HG03521 (cell line): ENCODE results near the gene IRAK2.

ENCODE experiments used
- ATAC-seq: cut with Tn5 transposase; IDR thresholded peaks from one replicate; pipeline ENCODE4 v1.9.1; 2021; ENCODE audit warnings: mild to moderate bottlenecking, moderate library complexity; ENCODE audit not compliant: unreplicated experiment

IRAK2 gene

DNA sequence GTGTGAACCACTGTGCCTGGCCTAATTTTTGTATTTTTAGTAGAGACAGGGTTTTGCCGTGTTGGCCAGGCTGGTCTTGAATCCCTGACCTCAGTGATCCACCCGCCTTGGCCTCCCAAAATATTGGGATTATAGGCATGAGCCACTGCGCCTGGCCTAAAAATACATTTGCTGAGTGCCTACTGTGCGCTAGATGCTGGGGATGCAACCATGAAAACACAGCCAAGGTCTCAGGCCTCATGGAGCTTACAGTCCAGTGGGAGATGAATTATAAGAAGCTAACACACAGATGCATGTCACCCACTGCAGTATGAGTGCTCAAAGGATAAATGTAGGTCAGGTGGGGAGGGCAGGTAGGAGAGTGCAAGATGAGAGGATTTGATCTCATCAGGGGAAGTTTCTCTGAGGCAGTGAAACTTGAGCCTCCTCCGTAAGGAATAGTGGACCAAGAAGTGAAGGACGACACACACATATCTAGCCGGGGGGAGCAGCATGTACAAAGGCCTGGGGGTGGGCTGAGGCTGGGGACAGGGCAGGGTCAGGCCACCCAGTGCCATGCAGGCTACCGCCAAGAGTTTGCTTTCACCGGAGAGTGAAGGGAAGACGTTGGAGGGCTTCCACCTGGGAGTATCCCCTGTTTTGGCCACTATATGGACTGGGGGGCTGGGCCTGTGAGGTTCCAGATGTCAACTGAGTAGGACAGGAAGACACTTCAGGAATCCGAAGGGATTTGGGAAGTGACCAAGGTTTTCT, 24.3 kb downstream of the IRAK2 start:
- ATAC-seq, result no peak

DNA sequence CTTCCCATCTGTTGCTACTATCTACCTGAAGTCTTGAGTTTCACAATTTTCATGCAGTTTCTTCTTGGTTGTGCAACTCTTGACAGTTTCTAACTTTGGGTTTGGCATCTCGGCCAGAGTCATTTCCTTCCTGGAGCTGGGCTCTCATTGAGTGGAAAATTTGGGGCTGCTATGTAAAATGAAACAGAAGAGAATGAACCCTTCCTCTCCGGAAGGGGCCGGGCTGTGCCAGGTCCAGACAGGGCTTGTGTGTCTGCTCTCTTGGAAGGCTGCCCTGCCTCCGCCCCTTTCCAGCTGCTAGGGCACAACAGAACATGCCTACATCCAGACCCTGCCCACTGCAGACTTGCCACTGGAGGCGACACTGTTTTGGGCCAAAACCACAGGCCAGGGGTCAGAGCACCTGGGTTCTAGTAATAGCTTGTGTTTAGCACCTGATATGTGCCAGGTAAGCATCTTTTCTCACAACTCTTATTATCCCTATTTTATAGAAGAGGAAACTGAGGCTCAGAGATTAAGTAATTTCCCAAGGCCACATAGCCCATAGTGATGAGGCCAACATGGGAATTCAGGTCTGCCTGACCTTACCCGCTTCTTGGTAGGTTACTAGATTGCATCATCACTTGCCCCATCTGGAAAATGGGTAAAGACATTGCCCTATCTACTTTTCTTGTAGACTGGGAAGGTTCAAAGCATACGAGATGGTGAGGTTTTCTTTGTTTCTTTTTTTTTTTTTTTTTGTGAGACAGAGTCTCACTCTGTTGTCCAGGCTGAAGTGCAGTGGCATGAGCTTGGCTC, 25.0 kb downstream of the IRAK2 start:
- no peak for ATAC-seq

DNA sequence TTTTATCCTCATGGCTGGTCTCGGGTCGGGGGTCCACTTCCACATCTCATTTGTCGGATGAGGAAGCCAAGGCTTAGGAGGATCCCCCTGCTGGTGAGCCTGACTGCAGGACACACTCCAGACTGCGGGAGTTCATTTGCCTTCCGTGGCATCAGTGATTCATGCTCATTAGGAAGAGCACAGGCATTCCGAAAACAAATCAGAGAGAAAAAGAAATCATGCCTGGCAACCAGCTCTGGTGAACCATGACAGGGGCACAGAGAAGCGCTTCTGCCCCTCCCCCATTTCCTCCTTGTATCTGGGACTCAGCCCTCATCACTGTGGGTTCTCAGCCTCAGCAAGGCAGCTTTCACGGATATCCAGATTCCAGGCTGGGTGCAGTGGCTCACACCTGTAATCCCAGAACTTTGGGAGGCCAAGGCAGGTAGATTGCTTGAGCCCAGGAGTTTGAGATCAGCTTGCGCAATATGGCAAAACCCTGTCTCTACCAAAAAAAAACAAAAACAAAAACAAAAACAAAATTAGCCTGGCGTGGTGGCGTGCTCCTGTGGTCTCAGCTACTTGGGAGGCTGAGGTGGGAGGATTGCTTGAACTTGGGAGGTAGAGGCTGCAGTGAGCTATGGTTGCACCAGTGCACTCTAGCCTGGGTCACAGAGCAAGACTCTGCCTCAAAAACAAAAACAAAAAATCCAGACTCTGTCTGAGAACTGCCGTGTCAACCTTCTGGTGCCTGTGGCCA, 28.4 kb downstream of the IRAK2 start:
- no peak for ATAC-seq

DNA sequence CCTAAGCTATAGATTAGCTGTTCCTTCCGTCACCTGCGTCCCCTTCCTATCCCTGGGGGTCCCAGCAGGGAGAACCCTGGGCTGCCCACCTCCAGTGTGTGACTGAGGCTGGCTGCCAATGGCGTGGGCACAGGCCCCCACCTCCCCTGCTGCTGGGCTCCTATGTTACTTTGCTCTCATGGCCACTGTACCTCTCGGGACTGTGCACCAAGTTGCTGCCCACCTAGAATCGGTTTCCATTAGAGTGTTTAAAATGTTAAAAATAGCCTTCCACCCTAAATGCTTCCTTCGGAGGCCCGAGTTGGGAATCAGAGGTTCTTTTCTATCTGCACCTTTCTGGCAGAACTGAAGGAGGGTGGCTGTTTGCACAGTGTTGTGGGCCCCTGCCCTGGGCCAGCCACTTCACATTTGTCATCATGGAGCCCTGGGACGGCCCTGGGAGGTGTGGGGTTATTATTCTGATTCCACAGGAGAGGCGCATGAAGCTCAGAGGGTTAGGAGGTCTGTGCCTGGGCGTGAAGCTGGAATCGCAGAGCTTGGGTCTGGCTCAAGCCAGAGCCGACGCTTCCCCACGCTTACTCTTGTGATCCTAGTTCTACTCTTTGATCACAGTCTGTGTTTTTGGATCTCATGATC, 29.1 kb downstream of the IRAK2 start:
- no peak for ATAC-seq

DNA sequence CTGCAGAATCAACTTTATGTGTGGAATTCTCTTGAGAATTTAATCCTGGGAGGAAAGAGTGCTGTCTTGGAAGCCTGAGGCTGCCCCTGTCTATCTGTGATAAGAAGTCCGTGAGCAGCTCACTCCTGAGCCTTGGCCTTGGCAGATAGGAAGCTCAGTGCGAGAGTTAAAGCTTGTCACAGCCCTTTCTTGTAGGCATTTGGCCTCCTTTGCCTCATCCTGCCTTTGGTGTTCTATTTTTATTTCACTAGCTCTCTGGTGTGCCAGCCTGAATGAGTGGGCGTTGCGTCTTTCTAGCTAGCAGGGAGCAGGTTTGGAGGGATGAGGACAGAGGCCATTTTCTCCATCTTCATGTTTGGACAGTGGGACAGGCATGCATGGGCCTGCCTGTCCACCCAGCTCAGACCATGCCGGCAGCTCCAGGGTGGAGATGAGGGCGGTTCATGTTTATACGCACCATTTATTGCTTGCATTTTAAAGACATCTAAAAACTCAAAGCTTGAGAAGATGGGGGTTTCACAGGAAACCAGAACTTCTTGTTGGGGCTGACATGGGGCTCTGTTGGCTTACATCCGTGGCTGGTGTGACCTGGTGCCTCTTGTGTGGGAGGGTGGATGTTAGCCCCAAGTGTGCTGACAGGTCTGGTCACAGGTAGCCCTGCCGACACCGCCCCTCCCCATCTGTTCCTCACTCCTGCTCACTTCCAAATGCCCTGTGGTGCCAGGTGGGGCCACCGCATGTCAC, 29.8 kb downstream of the IRAK2 start:
- ATAC-seq, result no peak

DNA sequence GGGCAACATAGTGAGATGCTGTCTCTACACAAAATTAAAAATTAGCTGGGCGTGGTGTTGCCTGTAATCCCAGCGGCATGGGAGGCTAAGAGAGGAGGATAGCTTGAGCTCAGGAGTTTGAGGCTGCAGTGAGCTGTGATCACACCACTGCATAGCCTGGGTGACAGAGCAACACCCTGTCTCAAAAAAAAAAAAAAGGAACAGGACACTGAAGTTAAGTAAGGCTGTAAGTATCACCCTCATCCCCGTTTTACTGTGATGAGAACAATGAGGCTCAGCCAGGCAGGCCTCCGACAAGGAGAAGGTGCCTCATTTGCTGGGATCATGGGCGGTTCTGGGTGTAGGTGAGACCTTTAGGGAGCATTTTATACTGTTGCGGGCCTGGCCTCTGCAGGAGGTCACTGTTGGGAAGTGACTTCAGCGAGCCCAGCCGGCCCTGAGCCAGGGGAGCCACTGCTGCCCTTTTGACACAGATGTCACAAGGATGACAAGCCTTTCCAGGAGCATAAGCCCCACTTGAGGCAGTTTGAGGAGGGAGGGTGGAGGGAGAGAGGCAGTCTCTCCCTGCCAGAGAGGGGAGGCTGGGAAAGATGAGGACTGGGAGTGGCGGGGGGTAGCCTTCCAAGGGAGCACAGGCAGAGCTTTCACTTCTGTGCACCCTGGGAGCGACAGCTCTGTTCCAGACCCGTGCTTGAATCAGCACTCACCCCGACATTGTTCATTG, 30.8 kb downstream of the IRAK2 start:
- no peak for ATAC-seq

DNA sequence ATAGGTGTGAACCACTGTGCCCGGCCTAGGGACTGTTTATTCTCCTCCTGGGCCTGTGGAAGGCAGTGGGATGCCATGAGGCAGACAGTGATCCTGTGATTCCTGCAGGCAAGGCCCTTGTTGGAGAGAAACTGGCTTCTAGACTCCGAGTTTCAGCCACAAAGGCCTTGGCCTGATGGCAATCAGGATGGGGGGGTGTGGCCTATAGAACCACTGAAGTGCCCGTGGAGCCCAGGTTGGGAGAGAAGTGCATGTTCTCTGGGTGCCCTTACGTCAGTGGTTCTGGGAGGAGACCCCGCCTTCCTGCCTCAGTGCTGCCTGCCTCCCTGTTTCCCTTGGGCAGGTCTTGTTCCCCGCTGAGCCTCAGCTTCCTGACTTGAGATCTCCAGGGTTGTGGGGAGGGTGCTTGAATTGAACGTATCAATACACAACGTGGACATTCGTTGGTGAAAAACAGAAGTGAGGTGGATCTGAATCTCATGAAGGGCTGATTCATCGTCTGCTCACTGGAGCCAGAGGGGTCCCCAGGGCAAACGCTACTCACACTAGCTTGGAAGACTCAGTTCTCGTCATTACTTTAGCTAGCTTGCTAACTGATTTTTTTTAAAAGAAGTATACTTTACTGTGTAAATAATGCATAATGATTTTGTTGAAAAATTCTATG, 31.8 kb downstream of the IRAK2 start:
- no peak for ATAC-seq

DNA sequence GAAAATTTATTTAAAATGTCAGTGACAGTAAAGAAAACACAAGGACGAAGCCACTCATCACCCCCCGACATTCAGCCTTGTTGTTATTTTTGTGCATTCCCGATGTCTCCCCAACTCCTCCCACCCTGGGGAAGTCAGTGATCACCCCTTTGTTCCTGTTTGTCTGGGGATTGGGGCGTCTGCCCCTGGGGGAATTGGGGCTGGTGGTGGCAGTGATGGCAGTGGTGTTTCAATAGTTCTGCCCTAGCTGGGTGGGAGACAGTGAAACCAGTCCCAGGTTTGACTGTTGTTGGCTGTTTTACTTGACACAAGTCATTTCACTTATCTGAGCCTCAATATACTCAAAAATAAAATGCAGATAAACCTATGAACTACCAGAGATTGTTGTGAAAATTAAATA, 33.5 kb downstream of the IRAK2 start:
- ATAC-seq, result no peak

DNA sequence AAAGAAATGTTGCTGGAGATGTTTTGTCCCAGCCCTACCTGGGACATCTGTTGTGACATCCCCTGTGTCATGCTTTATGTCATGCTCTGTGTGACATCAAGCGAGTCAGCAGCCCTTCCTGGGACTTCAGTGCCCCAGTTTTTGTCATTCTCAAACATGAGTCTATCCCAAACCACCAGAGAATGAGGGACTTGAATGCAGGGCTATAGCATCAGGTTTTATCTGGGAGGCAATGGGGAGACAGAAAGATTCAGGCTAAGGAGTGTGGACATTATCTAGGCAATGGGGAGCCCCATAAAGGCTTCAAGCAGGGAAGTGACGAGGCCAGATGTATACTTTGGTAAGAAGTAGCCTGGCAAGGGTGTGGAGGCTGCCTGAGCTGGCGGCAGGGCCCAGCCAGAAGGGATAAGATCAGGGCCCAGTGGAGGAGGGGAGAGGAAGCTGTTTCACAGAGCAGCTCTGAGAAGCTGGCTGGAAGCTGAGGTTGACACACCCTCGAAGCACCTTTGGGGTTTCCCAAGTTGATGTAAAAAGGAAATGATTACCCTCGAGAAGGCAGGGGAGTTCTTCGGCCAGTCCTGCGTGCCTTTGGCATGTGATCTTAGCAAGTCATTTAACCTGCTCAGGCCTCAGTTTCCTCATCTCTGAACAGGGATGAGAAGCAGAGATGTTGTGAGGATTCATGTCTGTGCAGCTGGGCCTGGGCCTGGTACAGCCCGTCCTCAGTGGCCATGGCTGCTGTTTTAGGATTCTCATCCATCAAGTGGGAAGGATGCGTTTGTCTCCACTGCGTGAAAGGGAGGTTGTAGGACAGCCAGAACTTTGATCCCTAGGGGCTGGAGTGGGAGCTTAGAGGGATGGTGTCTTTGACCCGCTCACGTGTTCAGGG, 34.3 kb downstream of the IRAK2 start:
- peak; percentile 62 for ATAC-seq

DNA sequence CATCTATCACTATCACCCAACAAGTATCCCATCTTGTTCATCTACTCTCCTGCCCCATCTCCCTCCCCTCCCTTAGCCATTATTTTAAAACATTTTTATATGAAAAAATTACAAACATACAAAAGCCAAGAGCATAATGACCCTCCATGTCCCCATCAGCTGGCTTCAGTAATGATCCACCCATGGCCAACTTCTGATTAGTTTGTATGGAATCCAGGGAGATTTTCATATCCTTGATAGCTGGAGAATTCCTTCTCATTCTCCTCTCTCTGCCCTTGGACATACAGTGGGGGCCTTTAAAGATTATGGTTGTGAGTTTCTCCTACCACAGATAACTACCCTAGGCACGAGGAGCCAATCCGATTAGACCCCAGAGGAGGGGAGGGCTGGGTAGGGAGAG, 40.2 kb downstream of the IRAK2 start:
- ATAC-seq, result no peak

DNA sequence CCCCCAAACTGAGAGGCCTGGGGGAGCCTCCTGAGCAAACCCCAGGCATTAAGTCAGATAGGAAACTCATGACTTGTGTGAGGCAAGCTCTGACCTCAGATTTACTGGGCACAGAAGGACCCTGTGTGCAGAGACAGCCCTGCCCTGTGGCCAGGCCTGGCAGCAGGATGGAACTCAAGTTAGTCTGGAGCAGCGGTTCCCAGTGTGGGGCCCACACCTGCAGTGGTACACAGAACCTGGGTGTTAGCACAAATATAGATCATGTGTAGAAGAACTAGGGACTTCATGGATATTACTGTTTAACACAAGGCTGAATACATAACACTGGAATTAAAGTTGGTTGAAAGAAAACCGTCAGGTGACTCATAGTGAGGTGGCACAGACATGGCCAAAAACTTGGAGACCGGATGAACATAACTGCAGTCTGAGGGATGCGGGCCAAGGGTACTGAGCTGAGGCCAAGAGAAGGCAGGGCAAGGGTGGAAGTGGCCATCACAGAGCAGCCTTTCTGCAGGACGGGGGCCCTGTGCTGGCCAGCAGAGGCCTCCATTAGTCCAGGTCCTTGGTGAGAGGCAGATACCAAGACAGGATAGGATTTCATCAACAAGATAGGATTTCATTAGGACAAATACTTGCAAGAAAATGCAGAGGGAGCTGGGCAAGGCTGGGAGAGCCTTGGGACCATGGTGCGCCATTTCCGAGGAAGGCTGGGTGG, 40.9 kb downstream of the IRAK2 start:
- no peak for ATAC-seq

DNA sequence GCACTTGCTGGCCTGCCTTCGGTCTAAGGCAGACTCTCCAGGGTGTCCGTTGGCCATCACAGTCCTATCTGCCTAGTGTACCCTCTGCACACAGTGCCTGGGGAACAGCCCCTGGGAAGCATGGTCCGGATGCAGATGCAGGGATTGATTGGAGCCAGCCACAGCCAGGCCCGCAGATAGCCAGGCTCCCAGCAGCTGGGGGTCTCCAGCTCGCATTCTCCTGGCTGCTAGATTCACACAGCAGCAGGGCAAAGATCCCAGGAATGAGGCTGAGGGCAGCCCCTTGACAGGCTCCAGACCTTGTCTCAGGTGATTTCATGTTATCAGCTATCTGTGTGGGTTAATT, 41.4 kb downstream of the IRAK2 start:
- no peak for ATAC-seq

DNA sequence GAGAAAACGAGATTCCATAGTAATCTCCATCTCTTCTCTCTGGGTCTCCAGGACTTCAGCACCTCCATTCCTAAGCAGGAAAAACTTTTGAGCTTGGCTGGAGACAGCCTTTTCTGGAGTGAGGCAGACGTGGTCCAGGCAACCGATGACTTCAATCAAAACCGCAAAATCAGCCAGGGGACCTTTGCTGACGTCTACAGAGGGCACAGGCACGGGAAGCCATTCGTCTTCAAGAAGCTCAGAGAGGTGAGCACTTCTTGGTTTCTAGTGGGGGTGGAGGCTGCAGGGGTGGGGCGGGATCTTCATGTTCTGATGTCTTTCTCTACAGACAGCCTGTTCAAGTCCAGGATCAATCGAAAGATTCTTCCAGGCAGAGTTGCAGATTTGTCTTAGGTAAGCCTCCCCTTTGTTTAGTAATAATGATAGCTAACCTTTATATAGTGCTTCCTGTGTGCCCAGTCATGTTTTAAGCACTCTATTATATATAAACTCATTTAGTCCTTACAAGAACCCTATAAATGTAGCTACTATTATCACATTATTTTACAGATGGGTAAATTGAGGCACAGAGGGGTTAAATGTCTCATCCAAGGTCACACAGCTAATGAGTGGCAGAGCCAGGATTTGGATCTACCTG, 48.6 kb downstream of the IRAK2 start:
- ATAC-seq, result no peak

DNA sequence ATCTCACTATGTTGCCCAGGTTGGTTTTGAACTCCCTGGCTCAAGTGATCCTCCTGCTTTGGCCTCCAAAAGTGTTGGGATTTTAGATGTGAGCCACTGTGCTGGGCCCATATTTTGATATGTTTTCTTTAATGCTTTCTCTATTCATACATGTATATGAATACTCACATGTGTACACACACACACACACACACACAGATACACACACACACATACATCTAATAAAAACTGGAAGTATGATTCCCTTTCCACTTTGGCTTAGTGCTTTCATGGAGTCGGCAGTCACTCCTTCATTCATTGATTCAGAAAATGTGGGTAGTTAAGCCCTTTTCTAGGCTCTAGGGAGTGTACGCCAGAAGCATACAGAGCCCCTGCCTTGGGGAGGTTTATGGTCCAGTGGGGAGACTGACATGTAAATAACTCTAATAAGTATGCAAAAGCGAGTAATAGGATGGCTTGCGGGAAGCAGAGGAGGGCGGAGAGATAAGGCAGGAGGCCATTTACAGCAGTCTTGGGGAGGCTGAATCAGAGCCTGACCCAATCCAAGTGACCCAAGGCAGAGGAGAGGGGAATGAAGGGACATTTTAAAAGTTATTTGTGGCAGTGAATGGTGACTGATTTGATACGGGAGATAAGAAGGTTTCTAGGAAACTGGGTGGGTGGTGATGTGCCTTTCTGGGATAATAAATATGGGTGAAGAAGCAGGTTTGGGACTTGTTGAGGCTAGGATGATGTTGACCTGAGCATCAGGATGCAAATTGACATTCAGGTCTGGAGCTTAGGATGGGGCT, 51.1 kb downstream of the IRAK2 start:
- no peak for ATAC-seq

DNA sequence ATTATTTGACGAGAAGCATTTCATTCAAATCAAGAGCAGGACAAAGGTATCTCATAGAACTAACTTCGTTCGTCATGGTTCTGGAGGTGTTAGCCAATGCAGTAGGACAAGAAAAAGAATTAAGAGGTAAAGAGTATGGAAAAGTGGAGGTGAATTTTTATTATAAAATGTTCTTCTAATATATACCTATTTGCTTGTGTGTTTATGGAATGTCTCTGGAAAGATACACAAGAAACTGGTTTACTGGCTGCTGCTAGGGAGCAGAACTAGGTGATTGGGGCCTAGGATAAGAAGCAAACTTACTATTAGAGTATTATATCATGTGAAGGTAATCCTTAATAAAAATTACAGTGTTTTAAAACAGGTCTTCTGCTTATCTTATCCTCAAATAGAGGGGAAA, 52.6 kb downstream of the IRAK2 start:
- ATAC-seq, result no peak

DNA sequence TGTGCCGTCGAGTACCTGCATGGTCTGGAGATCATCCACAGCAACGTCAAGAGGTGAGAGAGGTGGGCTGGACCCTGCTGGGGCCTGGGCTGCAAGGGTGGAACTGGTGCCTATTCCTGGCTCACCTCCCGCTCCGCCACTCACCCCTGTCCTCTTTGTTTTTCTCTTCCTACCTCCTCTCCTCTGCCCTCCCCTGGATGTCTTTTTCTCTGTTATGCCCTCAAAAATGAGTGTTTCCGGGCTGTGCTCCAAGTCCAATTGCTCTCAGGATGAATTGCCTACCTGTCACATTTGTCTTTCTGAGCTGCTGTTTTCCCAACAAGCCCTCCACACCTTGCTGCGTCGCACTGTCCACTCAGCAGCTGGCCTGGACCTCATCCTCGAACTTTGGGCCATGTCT, 55.0 kb downstream of the IRAK2 start:
- no peak for ATAC-seq
